Sigmoid colon (tissue), 7 donors: ENCODE results near the gene RUNDC3A. TPM values are rescaled to one million over a fixed set of nuclear protein-coding genes. Genes with fewer than 3 reads are reported as not detected.

ENCODE experiments used
- DNase-seq: peaks from one replicate; pipeline ENCODE4 v3.0.0-alpha.2; 2019
- H3K27ac ChIP-seq, 4 donors: fragments of 200-600 bp; sonication (generic); one replicate each; pipeline ENCODE4 v1.5.1; 2016 to 2019; ENCODE audit warnings: mild to moderate bottlenecking in 1 of 4
- H3K27me3 ChIP-seq, 3 donors: fragments of 200-600 bp; sonication (generic); one replicate each; pipeline ENCODE4 v1.5.1; 2019; ENCODE audit warnings: mild to moderate bottlenecking in 1 of 3
- H3K36me3 ChIP-seq, 4 donors: fragments of 200-600 bp; sonication (generic); one replicate each; pipeline ENCODE4 v1.5.1; 2016 to 2019
- H3K4me1 ChIP-seq, 4 donors: fragments of 200-600 bp; sonication (generic); one replicate each; pipeline ENCODE4 v1.5.1; 2017 to 2019
- H3K4me3 ChIP-seq, 4 donors: fragments of 200-600 bp; sonication (generic); one replicate each; pipeline ENCODE4 v1.5.1; 2017 to 2019; ENCODE audit warnings: mild to moderate bottlenecking in 2 of 4, moderate library complexity in 1 of 4
- H3K9me3 ChIP-seq, 4 donors: fragments of 200-600 bp in 3 of 4; sonication (generic) in 3 of 4; one replicate each; pipeline versions ENCODE4 v1.5.1 to v1.6.1; 2013 to 2019
- EP300 ChIP-seq, 4 donors: sonication (generic); formaldehyde crosslinking; IDR thresholded peaks; one replicate each; pipeline ENCODE4 v1.6.1; 2017; ENCODE audit warnings: antibody characterized with exemption in 4 of 4
- POLR2A ChIP-seq, 2 donors: fragments of 450-650 bp; IDR thresholded peaks; one replicate each; pipeline ENCODE4 v1.6.1; 2016; ENCODE audit warnings: antibody characterized with exemption in 2 of 2, mild to moderate bottlenecking in 2 of 2, moderate library complexity in 2 of 2
- POLR2AphosphoS5 ChIP-seq, 4 donors: sonication (generic); formaldehyde crosslinking; IDR thresholded peaks; one replicate each; pipeline ENCODE4 v1.6.1; 2017; ENCODE audit warnings: antibody characterized with exemption in 4 of 4
- WGBS, 2 donors: extraction: QIAGEN DNeasy Blood & Tissue Kit; methylation state at CpG; one replicate each; pipeline ENCODE4 v1.1.7; 2013; 5-methylcytosine and 5-hydroxymethylcytosine counted together
- intact Hi-C: fragments of 100-400 bp; cut with DNase I; formaldehyde crosslinking; loops from one replicate; pipeline ENCODE4 v1.15.1; 2023
- polyA plus RNA-seq, 3 donors: library from polyadenylated mRNA; stranded (reverse); fragments of 200-250 nt; gene quantifications; one replicate each; pipeline ENCODE4 v1.2.3, GENCODE V29; 2013
- total RNA-seq, 4 donors: library from RNA; depleted of rRNA; stranded (reverse); fragments of >200 nt; gene quantifications; one replicate each; pipeline ENCODE4 v1.1.0, GENCODE V29; 2016
- TF ChIP-seq, protein P1 (sequence below), 4 experiments: fragments of 450-650 bp in 3 of 4; fragments of 200-600 bp in 1 of 4; IDR thresholded peaks; one replicate each; pipeline ENCODE4 v1.5.1; 2016 to 2019; ENCODE audit warnings: antibody characterized with exemption in 4 of 4, mild to moderate bottlenecking in 3 of 4, moderate library complexity in 2 of 4
- donor health status: healthy with polysubstance abuse.
- donor health status: Bipolar disorder and iron deficiency.
- donor health status: healthy.

RUNDC3A gene
- total and polyA plus RNA-seq, 7 donors: 0.46 to 10.5 (median 2.5) TPM

DNA sequence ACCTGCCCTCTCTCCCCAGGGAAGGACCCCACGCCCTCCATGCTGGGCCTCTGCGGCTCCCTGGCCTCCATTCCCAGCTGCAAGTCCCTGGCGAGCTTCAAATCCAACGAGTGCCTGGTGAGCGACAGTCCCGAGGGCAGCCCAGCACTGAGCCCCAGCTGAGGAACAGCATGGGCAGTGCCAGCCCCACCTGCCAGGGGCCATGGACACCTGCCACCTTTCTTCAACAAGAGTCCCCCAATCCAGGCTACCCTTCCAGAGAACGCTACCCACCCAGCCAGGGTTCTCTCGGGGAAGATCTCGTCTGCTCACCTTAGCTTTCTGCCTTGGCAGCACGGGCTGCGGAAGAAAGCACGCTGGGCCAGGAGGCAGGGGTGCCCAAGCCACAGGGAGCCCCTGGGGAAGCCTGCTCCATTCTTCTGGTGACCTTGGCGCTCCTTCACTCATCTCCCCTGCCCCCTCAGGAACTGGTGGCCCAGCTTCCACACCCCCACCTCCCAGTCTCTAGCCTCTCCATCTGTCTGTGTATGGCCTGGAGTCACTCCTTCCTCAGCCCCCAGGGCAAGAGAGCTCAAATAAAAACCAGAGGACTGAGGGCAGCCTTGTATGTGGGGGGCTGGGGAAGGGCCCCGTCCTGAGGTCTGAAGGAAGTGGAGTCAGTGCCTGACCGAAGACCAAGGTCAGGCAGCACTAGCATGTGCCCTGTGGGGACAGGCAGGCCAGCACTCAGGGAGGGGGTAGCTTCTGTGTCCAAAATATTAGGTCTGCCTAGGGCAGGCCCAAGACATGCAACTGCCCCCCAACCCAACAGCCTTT, 9.9 kb downstream of the RUNDC3A start:
- H3K27ac ChIP-seq: no peak overlapping the region
- peaks cover 22 to 37% (median 31%) of the 10 kb centered on the region in 4 donors for H3K36me3 ChIP-seq
- intact Hi-C loops: no loop called here
- H3K9me3 ChIP-seq: no peaks in the 10 kb centered on the region
- peaks cover 22 to 47% (median 44%) of the 10 kb centered on the region in 3 donors for H3K27me3 ChIP-seq
- H3K4me3 ChIP-seq: no peak overlapping the region
- H3K4me1 ChIP-seq: peaks cover 0 to 22% (median 16%) of the 10 kb centered on the region in 4 donors
- TF ChIP-seq POLR2A (IDR thresholded peaks at IDR 0.05): no peak
- no peak for TF ChIP-seq EP300 (IDR thresholded peaks at IDR 0.05)
- no peak for TF ChIP-seq POLR2AphosphoS5 (IDR thresholded peaks at IDR 0.05)
- TF ChIP-seq, protein P1, sequence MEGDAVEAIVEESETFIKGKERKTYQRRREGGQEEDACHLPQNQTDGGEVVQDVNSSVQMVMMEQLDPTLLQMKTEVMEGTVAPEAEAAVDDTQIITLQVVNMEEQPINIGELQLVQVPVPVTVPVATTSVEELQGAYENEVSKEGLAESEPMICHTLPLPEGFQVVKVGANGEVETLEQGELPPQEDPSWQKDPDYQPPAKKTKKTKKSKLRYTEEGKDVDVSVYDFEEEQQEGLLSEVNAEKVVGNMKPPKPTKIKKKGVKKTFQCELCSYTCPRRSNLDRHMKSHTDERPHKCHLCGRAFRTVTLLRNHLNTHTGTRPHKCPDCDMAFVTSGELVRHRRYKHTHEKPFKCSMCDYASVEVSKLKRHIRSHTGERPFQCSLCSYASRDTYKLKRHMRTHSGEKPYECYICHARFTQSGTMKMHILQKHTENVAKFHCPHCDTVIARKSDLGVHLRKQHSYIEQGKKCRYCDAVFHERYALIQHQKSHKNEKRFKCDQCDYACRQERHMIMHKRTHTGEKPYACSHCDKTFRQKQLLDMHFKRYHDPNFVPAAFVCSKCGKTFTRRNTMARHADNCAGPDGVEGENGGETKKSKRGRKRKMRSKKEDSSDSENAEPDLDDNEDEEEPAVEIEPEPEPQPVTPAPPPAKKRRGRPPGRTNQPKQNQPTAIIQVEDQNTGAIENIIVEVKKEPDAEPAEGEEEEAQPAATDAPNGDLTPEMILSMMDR (IDR thresholded peaks at IDR 0.05): no peak
- no peak for DNase-seq
- WGBS, 2 donors: 72 to 87% methylated on average over 15 of the region's 15 CpGs

DNA sequence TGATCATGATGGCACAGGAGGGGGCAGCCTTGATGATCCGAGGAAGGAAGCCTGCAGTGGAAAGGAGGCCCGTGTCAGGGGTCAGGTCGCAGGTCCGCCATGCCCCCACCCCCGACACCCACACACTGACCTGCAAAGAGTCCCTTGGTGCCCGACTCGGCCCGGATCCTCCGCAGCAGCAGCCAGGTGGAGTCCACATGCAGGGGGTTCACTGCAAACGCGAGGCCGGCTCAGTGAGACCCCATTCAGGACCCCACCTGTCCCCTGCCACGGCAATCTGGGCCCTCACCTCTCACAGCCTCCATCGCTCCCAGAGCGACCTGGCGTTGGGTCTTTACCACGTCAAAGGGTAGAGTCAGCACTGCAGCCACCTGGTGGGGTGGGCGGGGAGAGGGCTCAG, 11.7 kb downstream of the RUNDC3A start:
- Histone ChIP-seq H3K36me3 (peaks cover 22 to 37% (median 31%) of the 10 kb centered on the region in 4 donors), H3K9me3 (no peaks in the 10 kb centered on the region), H3K27me3 (peaks cover 13 to 29% (median 26%) of the 10 kb centered on the region in 3 donors), H3K4me1 (peaks cover 0 to 25% (median 22%) of the 10 kb centered on the region in 4 donors), H3K4me3 (no peak overlapping the region), H3K27ac (no peak overlapping the region)
- intact Hi-C loops: no loop called here
- no peak for DNase-seq
- TF ChIP-seq EP300 (IDR thresholded peaks at IDR 0.05) (no peak), POLR2A (IDR thresholded peaks at IDR 0.05) (no peak), POLR2AphosphoS5 (IDR thresholded peaks at IDR 0.05) (no peak)
- TF ChIP-seq, protein P1 (IDR thresholded peaks at IDR 0.05): no peak
- 88 to 91% methylated on average over 18 of the region's 18 CpGs for WGBS, 2 donors

- H3K4me3 ChIP-seq: no peak overlapping the region
- peaks cover 2 to 15% (median 12%) of the 10 kb centered on the region in 3 donors for H3K27me3 ChIP-seq
- 91 to 93% methylated on average over 21 of the region's 21 CpGs for WGBS, 2 donors
- H3K4me1 ChIP-seq: peaks cover 0 to 29% (median 21%) of the 10 kb centered on the region in 4 donors
- intact Hi-C loops: no loop called here
- peaks cover 22 to 37% (median 31%) of the 10 kb centered on the region in 4 donors for H3K36me3 ChIP-seq
- H3K27ac ChIP-seq: no peak overlapping the region
- no peaks in the 10 kb centered on the region for H3K9me3 ChIP-seq
- TF ChIP-seq POLR2AphosphoS5 (IDR thresholded peaks at IDR 0.05): no peak
- TF ChIP-seq EP300 (IDR thresholded peaks at IDR 0.05): no peak
- no peak for TF ChIP-seq POLR2A (IDR thresholded peaks at IDR 0.05)
- TF ChIP-seq, protein P1 (IDR thresholded peaks at IDR 0.05): no peak
- DNase-seq: no peak
Measured at GRCh38 chr17:44321246-44322120, 13.1 kb downstream of the RUNDC3A start.

- no peak overlapping the region for H3K4me3 ChIP-seq
- H3K27ac ChIP-seq: no peak overlapping the region
- peaks cover 22 to 37% (median 31%) of the 10 kb centered on the region in 4 donors for H3K36me3 ChIP-seq
- peaks cover 0 to 34% (median 26%) of the 10 kb centered on the region in 4 donors for H3K4me1 ChIP-seq
- TF ChIP-seq POLR2A (IDR thresholded peaks at IDR 0.05) (no peak), POLR2AphosphoS5 (IDR thresholded peaks at IDR 0.05) (no peak), EP300 (IDR thresholded peaks at IDR 0.05) (no peak)
- TF ChIP-seq, protein P1 (IDR thresholded peaks at IDR 0.05): no peak
- DNase-seq: no peak
- intact Hi-C loops: no loop called here
- H3K27me3 ChIP-seq: peaks cover 0 to 6% (median 3%) of the 10 kb centered on the region in 3 donors
- H3K9me3 ChIP-seq: no peaks in the 10 kb centered on the region
- 96 to 97% methylated on average over 11 of the region's 11 CpGs for WGBS, 2 donors
Measured at GRCh38 chr17:44322236-44322895, 14.0 kb downstream of the RUNDC3A start.
